ENCODE data around the gene KCTD1. TPM values are rescaled to one million over a fixed set of nuclear protein-coding genes. Genes with fewer than 3 reads are reported as not detected.

Gene KCTD1
- total RNA-seq, 3 donors from 2014 or later (not counting 1 experiment from before 2014, with no cell fraction given): 3.8 to 5.8 (median 5.7) TPM

DNA sequence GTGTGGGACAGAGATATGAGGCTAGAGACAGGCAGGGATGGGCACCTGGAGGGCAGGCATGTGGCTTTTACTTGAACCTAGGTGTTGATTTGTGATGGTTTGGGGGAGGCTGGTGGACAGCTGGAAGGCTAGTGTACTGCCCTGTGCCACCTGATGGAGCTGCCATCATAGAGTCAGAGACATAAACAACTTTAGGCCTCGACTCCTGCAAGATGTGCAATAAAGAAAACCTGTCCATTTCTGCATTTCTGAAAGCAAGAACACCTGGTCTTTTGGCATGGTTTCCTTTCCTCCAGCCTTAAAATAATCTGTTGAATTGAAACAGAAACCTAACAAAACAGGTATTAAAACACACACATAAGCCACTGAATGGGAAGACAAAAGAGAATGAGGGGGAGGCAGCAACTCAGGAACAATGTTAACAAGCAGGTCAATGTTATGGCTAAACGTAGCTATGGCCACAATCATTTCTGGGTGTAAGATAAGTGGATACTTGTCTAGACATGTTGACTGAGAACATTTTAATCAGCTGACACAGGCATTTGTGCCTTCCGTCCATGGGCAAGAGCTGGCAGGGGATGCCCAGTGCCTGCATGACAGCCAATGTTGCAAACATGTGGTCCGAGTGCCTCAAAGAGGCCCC lies 87.8 kb downstream of the KCTD1 start:
- no peak for ATAC-seq
- 70% methylated on average over 4 of the region's 4 CpGs for WGBS (ENCODE audit: insufficient coverage)
- Mint-ChIP-seq H3K4me3 (no peak overlapping the region), H3K27ac (no peak overlapping the region), H3K27me3 (ENCODE audit: low read depth in 2 of 2) (no peaks in the 10 kb centered on the region), H3K9me3 (no peaks in the 10 kb centered on the region), H3K4me1 (peaks cover 8 to 9% of the 10 kb centered on the region in 2 donors), H3K36me3 (no peaks in the 10 kb centered on the region)
- DNase-seq: no peak
- intact Hi-C loops (cut with micrococcal nuclease): no loop called here
- Histone ChIP-seq H3K27ac (ENCODE audit: low read length) (no peak overlapping the region), H3K27me3 (ENCODE audit: control insufficient read depth, insufficient read depth, low read length) (no peaks in the 10 kb centered on the region), H3K4me3 (ENCODE audit: low read length) (no peak overlapping the region), H3K4me1 (ENCODE audit: control insufficient read depth, insufficient read depth, low read length) (no peaks in the 10 kb centered on the region), H3K36me3 (ENCODE audit: control insufficient read depth, insufficient read depth, low read length) (no peaks in the 10 kb centered on the region), H3K9me3 (ENCODE audit: control insufficient read depth, insufficient read depth, low read length) (no peaks in the 10 kb centered on the region)
- TF ChIP-seq, protein P1, sequence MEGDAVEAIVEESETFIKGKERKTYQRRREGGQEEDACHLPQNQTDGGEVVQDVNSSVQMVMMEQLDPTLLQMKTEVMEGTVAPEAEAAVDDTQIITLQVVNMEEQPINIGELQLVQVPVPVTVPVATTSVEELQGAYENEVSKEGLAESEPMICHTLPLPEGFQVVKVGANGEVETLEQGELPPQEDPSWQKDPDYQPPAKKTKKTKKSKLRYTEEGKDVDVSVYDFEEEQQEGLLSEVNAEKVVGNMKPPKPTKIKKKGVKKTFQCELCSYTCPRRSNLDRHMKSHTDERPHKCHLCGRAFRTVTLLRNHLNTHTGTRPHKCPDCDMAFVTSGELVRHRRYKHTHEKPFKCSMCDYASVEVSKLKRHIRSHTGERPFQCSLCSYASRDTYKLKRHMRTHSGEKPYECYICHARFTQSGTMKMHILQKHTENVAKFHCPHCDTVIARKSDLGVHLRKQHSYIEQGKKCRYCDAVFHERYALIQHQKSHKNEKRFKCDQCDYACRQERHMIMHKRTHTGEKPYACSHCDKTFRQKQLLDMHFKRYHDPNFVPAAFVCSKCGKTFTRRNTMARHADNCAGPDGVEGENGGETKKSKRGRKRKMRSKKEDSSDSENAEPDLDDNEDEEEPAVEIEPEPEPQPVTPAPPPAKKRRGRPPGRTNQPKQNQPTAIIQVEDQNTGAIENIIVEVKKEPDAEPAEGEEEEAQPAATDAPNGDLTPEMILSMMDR (IDR thresholded peaks at IDR 0.05): no peak

DNA sequence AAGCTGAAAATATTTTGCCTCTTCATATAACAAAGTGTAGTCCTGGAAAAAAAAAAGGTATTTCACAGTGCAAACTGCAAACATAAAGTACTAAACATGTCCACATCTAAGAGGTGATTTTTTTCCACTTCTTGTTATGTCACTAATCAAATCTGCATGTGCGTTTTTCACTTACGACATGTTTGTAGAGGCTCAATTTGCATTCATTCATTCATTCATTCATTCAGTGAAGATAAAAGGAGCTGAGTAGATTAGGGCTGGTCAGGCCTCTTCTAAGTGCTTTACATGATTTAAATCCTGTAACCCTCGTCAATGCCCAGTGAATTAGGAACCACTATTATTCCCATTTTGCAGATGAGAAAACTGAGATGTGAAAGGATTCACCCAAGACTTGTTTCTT lies 88.5 kb downstream of the KCTD1 start:
- H3K9me3 ChIP-seq (ENCODE audit: control insufficient read depth, insufficient read depth, low read length): no peaks in the 10 kb centered on the region
- no peaks in the 10 kb centered on the region for H3K36me3 ChIP-seq (ENCODE audit: control insufficient read depth, insufficient read depth, low read length)
- WGBS (ENCODE audit: insufficient coverage): 100% methylated on average over 3 of the region's 3 CpGs
- ATAC-seq (no peak), DNase-seq (no peak)
- Mint-ChIP-seq H3K27ac (no peak overlapping the region), H3K9me3 (no peaks in the 10 kb centered on the region), H3K4me3 (no peak overlapping the region), H3K36me3 (no peaks in the 10 kb centered on the region), H3K4me1 (peaks cover 8 to 9% of the 10 kb centered on the region in 2 donors), H3K27me3 (ENCODE audit: low read depth in 2 of 2) (no peaks in the 10 kb centered on the region)
- intact Hi-C loops (cut with micrococcal nuclease): no loop called here
- no peak overlapping the region for H3K4me3 ChIP-seq (ENCODE audit: low read length)
- TF ChIP-seq, protein P1 (IDR thresholded peaks at IDR 0.05): no peak
- H3K27me3 ChIP-seq (ENCODE audit: control insufficient read depth, insufficient read depth, low read length): no peaks in the 10 kb centered on the region
- H3K4me1 ChIP-seq (ENCODE audit: control insufficient read depth, insufficient read depth, low read length): no peaks in the 10 kb centered on the region
- no peak overlapping the region for H3K27ac ChIP-seq (ENCODE audit: low read length)

DNA sequence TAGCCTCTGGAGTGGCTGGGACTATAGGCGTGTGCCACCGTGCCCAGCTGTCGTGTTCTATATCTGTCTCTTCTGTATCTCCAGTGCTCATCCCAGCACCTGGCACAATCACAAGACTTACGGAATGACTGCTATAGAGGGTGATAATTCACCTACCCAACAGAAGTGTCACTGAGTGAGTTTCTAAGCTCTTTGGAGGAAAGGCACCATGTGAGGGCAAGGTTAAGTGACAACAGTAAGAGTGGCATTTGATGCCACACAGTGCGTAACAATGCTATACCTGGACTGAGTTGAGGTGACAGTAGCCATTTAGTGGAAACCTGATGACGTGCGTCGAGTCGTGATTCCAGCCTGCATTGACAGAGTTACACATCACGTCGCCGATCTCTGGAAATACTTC lies 89.0 kb downstream of the KCTD1 start:
- 97% methylated on average over 12 of the region's 12 CpGs for WGBS (ENCODE audit: insufficient coverage)
- Mint-ChIP-seq H3K4me3 (no peak overlapping the region), H3K9me3 (no peaks in the 10 kb centered on the region), H3K27me3 (ENCODE audit: low read depth in 2 of 2) (no peaks in the 10 kb centered on the region), H3K27ac (no peak overlapping the region), H3K4me1 (peaks cover 8 to 9% of the 10 kb centered on the region in 2 donors), H3K36me3 (peaks cover 3% of the 10 kb centered on the region)
- TF ChIP-seq, protein P1 (IDR thresholded peaks at IDR 0.05): no peak
- Histone ChIP-seq H3K27me3 (ENCODE audit: control insufficient read depth, insufficient read depth, low read length) (no peaks in the 10 kb centered on the region), H3K4me1 (ENCODE audit: control insufficient read depth, insufficient read depth, low read length) (no peaks in the 10 kb centered on the region), H3K36me3 (ENCODE audit: control insufficient read depth, insufficient read depth, low read length) (no peaks in the 10 kb centered on the region), H3K9me3 (ENCODE audit: control insufficient read depth, insufficient read depth, low read length) (no peaks in the 10 kb centered on the region), H3K4me3 (ENCODE audit: low read length) (no peak overlapping the region), H3K27ac (ENCODE audit: low read length) (no peak overlapping the region)
- DNase-seq (no peak), ATAC-seq (no peak)
- intact Hi-C loops (cut with micrococcal nuclease): no loop called here
